GM18861 (cell line): ENCODE measurements around the gene PDE7B.
"Not testable (repeated sequence)": the region's sequence is repeated elsewhere in the genome, so short reads cannot be mapped to it uniquely, and the experiment has no call there.

Experiments used
- ATAC-seq: cut with Tn5 transposase; IDR thresholded peaks from one replicate; pipeline ENCODE4 v1.9.1; 2021; ENCODE audit not compliant: unreplicated experiment

Gene PDE7B

DNA sequence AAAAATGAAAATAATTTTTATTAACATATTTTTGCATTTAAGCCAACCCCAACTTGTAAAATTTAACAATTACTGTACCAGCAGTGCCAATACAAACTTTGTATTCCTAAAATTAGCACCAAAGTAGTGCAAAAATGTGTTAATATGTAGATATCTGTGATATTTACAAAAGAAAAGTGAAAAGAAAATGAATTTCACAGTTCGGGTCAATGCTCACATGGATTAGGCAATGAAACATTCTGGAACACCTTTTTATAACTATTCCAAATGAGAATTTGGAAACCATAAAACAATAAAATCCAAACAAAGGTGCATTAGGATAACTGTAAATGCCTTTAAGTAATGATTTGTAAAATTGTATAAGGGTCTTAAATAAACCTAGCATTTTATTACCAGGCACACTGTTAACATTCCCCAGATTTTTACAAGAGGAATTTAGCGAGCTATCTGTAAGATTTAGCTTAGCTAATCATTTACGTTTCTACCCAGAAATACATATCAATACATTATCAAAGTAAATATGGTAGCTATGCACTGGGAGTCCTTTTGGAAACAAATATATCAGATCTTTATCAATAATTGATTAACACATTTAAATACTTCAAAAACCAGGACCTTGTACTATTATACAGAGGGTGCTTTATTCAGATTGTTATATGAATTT, 286.4 kb downstream of the PDE7B start:
- no peak for ATAC-seq

DNA sequence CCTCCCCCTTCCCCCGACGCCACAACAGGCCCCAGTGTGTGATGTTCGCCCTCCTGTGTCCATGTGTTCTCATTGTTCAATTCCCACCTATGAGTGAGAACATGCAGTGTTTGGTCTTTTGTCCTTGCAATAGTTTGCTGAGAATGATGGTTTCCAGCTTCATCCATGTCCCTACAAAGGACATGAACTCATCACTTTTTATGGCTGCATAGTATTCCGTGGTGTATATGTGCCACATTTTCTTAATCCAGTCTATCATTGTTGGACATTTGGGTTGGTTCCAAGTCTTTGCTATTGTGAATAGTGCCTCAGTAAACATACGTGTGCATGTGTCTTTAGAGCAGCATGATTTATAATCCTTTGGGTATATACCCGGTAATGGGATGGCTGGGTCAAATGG, 287.6 kb downstream of the PDE7B start:
- not testable (repeated sequence) for ATAC-seq

DNA sequence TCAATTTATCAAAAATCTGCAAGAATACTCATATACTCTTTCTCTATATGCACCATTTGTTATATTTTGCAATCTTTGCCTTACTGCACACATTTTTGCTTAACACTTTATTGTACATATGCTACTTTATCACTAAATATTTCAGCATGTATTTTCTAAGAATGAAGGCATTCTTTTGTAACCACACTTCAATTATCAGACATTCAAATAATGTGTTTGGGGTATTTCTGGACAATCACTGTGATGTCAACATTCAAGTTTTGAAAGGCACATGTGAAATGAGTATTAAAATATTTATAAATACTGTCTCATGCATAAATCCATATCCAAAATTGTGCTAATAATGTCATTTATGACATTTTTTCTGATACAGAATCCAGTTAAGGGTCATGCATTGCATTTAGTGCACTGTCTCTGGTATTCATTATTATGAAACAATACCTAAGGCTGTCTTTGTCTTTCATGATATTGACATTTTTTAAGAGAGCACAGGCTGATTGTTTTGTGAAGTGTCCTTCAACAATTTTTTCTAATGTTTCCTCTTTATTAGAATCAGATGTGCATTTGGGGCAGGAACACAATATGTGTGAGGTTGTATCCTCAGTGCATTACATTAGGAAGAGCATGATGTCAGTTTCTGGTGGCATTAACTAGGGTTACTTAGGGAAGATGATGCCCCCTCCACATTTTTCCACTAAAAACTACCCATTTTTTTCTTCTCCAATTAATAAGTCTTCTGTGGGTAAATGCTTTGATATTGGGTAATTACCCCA, 292.9 kb downstream of the PDE7B start:
- no peak for ATAC-seq

DNA sequence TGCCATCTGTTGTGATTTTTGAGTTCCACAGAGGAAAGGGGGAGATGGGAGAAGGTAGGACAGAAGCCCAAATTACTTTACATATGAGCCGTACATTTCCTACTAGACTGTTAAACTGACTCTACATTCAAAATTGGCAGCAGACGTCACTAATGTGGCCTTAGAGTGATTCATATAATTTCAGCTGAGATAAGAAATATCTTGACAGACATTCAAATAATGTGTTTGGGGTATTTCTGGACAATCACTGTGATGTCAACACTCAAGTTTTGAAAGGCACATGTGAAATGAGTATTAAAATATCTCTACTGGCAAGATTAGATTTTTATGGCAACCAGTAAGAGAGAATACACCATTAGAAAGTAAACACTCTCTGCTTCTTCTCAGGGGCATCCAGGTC, 294.6 kb downstream of the PDE7B start:
- no peak for ATAC-seq

DNA sequence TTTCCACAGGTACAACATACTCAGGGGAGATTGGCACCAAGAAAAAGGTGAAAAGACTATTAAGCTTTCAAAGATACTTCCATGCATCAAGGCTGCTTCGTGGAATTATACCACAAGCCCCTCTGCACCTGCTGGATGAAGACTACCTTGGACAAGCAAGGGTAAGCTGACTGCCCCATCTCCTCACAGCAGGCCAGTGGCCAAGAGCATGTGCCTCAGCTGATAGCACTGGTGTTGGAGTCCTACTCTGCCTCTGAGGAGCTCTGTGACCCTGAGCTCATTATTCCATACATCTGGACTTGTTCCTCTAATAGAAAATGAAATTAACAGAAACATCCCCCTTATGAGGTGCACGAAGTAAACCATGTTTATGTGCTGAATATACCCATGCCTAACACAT, 295.8 kb downstream of the PDE7B start:
- ATAC-seq, result no peak

DNA sequence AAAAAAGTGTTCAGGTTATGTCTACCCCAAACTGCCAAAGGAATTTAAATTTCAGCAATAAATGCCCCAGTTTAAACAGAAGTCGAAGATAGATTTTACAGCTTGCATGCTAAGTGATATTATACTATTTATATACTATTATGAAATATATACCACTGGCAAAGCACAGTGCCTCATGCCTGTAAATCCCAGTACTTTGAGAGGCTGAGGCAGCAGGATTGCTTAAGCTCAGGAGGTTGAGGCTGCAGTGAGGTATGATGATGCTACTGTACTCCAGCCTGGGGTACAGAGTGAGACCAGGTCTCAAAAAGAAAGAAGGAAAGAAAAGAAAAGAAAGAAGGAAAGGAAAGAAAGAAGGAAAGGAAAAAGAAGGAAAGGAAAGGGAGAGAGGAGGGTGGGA, 296.6 kb downstream of the PDE7B start:
- ATAC-seq, result no peak

DNA sequence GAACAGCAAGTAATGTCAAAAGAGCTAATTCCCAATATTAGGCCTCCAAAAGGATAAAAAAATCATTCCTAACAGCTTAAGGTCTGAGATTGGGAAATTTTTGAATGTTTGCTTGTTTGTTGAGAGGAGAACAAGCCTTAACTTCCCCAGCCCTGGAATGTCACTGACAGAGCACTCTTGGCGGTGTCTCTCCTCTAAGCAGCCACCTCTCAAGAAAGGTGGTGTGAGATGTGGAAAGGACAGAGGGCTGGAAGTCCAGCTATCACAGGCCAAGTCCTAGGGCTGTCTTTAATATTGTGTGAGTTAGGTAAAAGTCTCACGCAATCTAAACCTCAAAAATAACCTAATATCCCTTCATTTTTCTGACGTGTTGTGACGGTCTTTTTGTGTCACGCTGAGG, 297.0 kb downstream of the PDE7B start:
- ATAC-seq, result no peak

DNA sequence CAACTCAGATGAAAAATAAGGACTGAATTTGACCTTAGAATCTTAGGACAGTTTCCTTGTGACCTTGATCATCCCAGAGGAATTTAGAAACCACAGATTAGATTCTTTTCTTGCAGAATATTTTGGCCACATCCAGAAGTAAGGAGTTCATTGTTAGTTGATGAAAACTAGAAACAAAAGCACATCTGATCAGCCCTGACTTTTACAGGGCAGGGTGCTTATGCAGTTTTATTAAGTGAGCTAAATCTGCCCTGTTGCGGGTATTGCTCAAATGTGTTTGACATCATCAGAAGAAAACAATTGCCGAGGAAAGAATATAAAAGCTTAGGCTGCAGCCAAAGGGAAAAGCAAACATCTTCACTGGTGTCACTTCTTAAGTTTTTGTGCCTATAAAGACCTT, 297.8 kb downstream of the PDE7B start:
- ATAC-seq, result no peak

DNA sequence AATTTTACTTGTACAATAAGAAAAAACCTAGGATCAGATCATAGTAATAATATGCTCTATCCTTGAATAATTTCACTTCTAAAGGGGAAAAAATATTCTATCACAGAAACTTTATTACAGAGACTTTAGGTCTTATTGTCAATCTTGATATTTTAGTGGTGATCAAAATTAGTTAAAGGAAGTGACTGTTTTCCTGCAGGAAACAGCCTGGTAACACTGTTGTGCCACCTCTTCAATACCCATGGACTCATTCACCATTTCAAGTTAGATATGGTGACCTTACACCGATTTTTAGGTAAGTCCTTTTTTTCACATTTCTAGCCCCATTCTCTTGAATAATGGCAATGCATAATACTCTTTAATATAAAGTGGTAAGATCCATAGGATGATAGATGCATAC, 299.5 kb downstream of the PDE7B start:
- no peak for ATAC-seq

DNA sequence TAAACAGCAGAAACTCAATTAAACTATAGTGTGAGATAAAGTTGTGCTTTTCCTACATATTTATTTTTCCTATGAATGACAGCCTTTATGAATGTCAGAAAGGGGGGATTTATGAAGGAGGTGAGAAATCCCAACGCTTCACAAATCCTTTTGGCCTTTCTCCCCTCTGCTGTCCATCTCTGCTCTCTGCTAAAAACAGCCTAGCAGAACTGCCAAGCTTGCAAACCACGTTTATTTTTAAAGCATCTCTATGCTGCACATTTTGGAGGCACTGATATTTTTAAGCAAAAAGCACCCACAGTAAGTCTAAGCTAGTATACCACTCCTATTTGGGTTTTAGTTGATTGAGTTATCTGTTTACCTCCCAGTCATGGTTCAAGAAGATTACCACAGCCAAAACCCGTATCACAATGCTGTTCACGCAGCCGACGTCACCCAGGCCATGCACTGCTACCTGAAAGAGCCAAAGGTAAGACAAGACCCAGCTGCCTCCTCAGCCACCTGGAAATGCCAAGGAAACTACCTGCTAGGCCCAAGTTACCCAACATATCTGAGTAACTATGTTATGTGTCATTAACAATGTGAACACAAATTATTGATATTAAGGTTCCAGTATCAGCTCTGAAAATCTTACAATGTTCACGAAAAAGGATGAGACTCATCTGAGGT, 302.3 kb downstream of the PDE7B start:
- no peak for ATAC-seq

DNA sequence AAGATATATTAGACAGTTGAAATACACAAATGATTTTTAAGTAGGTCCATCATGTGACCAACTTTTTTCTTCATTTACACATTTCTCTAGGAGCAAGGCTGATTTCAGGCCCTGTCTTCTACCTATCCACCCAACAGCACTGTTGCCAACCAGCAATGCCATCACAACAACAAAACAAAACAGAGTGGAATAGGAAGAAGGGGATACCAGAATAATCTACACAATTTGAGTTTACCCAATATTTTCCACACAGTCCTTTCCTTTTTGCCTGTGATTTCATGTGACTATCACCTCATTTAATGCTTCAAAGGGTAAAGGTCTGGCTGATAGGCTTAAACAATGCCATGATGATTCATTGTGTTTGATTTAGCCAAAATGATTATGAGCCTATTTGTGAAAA, 303.7 kb downstream of the PDE7B start:
- no peak for ATAC-seq

DNA sequence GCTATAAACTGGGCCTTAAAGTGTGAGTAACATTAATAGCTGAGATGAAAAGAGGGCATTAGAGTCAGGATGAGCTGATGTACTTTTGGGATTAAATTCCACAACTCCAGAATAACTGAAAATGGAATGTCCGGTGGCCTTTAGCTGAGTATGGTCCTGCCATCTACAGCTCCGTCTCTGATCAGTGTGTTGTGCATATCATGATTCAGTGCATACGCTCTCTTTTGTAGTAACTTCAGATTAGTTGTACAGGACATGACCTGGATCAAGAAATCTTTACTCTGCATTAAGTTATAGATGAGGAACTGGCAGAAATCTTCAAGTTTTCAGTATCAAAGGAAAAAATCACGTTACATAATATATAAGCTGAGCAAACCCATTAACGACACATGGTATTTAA, 306.2 kb downstream of the PDE7B start:
- no peak for ATAC-seq

DNA sequence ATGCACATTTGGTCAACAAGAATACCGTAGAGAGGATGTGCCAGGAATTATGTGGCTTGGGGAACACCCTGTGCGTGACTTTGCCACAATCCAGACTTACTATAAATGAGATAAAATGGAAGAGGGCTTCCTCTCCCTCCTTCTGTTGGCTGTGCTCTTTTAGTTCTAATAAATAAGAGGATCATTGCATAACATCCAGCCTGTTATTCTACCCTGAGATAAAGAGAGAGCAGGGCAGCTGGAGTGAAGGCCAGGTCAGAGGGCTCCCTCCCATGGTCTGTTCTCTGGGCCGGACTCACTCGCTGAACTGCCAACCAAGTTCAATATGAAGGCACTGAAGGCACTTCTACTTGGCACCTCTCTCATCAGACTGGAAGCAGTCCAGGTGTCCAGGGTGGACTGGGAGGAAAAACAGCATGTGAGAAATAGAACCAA, 306.9 kb downstream of the PDE7B start:
- no peak for ATAC-seq

DNA sequence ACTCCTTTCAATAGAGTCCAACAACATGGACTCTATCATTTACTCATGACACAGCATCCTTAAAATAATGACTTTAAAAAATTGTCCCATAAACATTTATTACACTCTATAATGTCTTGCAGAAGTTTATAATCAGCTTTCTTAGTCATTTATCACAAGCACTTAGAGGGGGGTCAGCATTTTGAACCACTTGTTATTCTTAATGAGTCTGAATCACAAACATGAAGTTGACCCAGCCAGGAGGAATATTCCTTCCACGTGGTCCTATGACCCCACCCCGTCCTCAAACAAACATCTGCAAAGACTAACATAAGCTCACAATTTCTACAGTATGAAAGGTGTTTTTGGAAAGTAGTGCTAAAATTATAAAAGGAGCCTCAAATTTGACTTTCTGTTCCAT, 307.5 kb downstream of the PDE7B start:
- ATAC-seq, result no peak

DNA sequence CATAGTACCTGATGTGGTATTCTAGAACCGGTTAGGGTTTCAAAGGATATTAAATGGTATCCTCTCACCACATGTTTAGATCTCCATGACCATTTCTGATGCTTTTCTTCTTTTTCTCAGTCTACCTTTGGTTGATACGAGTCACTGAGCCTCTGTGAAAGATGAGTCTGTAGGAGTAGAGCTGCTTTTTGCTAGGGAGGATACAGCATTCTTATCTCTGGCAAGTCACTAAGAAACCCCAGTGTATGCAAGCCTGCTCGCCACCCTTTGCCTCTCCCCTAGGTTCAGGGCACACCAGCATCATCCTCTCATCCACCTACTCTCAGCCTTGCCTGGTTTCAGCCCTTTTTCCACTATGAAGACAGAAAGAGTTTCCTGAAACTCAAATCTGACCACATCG, 308.7 kb downstream of the PDE7B start:
- ATAC-seq, result no peak

DNA sequence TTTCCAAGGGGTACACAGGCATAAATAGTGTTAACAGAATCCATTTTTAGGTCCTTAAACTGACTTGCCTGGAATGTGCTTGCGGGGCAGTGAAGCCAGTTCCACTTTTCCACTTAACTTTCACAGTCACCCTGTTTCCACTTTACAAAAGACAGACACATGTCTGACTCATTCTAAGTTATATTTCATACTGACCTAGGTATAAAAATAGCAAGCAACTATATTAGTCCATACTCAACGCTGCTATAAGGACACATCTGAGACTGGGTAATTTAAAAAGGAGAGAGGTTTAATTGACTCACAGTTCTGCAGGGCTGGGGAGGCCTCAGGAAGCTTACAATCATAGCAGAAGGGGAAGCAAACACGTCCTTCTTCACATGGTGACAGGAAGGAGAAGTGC, 310.4 kb downstream of the PDE7B start:
- ATAC-seq, result no peak

DNA sequence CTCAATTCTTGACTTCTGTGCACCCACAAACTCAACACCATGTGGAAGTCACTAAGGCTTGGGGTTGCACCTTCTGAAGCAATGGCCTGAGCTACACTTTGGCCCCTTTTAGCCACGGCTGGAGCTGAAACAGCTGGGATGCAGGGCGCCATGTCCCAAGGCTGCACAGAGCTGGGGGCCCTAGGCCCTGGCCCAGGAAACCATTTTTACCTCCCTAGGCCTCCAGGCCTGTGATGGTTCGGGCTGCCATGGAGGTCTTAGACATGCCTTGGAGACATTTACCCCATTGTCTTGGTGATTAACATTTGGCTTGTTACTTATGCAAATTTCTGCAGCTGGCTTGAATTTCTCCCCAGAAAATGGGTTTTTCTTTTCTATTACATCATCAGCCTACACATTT, 311.8 kb downstream of the PDE7B start:
- ATAC-seq, result no peak

DNA sequence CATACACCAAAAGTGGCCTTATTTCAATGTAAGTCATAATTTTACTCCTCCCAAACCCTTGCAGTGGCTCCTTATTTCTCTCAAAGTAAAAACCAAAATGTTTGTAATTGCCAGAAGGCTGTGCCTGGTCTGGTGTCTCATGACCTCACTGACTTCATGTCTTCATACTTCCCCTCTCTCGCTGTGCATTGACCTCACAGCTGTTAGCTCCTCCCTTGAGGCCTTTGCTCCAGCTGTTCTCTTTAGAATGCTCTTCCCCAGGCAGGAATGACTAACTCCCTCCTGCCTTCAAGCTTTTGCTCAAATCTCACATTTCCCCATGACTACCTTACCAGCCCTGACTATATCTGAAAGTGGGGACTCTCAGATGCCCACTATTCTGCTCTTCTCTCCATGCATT, 315.3 kb downstream of the PDE7B start:
- ATAC-seq, result no peak

DNA sequence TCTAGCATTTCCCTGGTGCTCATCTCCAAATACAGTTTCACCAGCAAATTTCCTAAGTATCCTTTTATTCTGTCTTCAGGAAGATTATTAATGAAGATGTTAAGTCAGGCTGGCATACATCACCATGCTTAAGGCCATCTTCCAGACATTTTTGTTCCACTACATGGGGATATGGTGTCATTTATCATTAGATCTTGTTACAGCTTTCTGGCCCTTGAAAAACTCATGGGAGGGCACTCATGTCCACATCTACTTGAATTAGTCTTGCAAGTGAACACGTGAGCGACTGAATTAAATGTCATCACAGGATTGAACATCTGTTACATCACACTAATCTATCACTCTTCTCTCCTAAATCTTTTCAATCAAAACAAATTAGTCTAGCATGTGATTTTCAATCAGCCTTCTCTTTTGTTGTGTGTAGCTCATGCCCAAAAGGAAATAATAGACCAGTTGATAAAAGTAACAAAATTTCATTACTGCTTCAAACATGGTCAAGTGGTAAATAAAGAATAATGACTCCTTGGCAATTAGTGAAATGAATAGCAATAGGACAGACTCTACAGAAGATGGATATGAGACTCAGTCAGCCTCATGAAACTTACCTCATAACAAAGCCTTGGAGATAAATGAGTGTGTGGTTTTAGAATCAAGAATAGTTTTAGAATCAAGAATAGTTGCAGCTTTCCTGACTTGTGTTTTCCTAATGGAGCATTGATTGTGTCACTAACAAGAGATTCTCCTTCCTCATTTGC, 318.1 kb downstream of the PDE7B start:
- ATAC-seq, result no peak

DNA sequence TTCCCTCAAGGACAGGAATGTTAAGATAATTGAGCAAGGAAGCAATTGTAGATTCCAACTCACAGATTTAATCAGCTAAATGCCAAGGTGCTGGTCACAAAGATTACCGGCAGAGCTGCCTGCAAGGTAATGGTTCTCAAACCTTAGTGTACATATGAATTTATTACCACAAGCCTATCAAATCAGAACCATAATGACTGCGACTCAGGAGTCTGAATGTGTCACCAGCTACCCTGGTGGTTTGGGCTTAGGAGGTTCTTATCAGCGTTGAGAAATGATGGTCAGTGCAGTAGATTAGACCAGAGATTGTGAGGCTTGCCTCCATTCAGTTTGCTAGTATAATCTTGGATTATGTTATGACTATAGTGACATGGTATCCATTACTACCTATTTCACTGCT, 319.7 kb downstream of the PDE7B start:
- no peak for ATAC-seq
